IMR-90 (cell line): ENCODE measurements around the gene SDF2L1. TPM values are rescaled to one million over a fixed set of nuclear protein-coding genes. Genes with fewer than 3 reads are reported as not detected.

ENCODE experiments used
- ATAC-seq: fragments of 200-7000 bp; cut with Tn5 transposase; 2 replicates; pipeline ENCODE4 v1.9.1; 2020; ENCODE audit warnings: low read depth, mild to moderate bottlenecking, moderate library complexity
- BruUV-seq: library from RNA; stranded (reverse); fragments of 400-500 nt; replicated peaks from 2 replicates; lab custom pipeline; 2021; lab: Mats Ljungman, UMichigan
- CTCF ChIA-PET: fragments of 300-600 bp; formaldehyde crosslinking; extraction: SDS; loops from one replicate; lab custom pipeline; 2021; ENCODE audit warnings: antibody characterized with exemption; lab: Yijun Ruan, JAX
- POLR2A ChIA-PET: fragments of 300-600 bp; sonication (Branson Sonifier 250); formaldehyde crosslinking; loops from one replicate; lab custom pipeline; 2022; ENCODE audit warnings: antibody characterized with exemption; ENCODE audit not compliant: unreplicated experiment; lab: Charles Lee
- DNase-seq: peaks from one replicate; pipeline ENCODE4 v3.0.0; 2013
- H2AFZ ChIP-seq: replicated peaks from 2 replicates; pipeline ENCODE3; 2013; ENCODE audit warnings: low read length, mild to moderate bottlenecking; ENCODE audit not compliant: poor library complexity
- H2AK5ac ChIP-seq: 2 replicates; pipeline ENCODE4 v1.6.1; 2013; ENCODE audit warnings: low read depth, low read length, inconsistent platforms
- H2AK9ac ChIP-seq: replicated peaks from 2 replicates; pipeline ENCODE3; 2013; ENCODE audit warnings: mild to moderate bottlenecking, low read depth, low read length, moderate library complexity; ENCODE audit not compliant: poor library complexity
- H2BK120ac ChIP-seq: 2 replicates; pipeline ENCODE4 v1.6.1; 2013; ENCODE audit warnings: low read depth, low read length, inconsistent platforms
- H2BK15ac ChIP-seq: 3 replicates; pipeline ENCODE4 v1.6.1; 2013; ENCODE audit warnings: low read depth, low read length, inconsistent platforms
- H2BK20ac ChIP-seq: 2 replicates; pipeline ENCODE4 v1.6.1; 2013; ENCODE audit warnings: low read depth, mild to moderate bottlenecking, inconsistent platforms, low read length, moderate library complexity
- H2BK5ac ChIP-seq: 2 replicates; pipeline ENCODE4 v1.6.1; 2013; ENCODE audit warnings: mild to moderate bottlenecking, low read depth, low read length, inconsistent platforms; ENCODE audit not compliant: poor library complexity, severe bottlenecking
- H3K14ac ChIP-seq: replicated peaks from 2 replicates; pipeline ENCODE4 v1.6.1; 2013; ENCODE audit warnings: low read depth, low read length, inconsistent platforms
- H3K18ac ChIP-seq: 2 replicates; pipeline ENCODE4 v1.6.1; 2013; ENCODE audit warnings: low read depth, low read length, control low read depth
- H3K23ac ChIP-seq: 2 replicates; pipeline ENCODE4 v1.6.1; 2013; ENCODE audit warnings: low read depth, low read length, inconsistent platforms
- H3K27ac ChIP-seq: 2 replicates; pipeline ENCODE4 v1.5.1; 2013; ENCODE audit warnings: mild to moderate bottlenecking, control low read depth, low read length; ENCODE audit not compliant: insufficient read depth
- H3K27me3 ChIP-seq: 2 replicates; pipeline ENCODE4 v1.6.1; 2013; ENCODE audit warnings: low read length; ENCODE audit not compliant: control insufficient read depth, insufficient read depth
- H3K36me3 ChIP-seq: 2 replicates; pipeline ENCODE4 v1.6.1; 2013; ENCODE audit warnings: low read length, mixed read lengths; ENCODE audit not compliant: control insufficient read depth, insufficient read depth
- H3K4ac ChIP-seq: 2 replicates; pipeline ENCODE4 v1.6.1; 2013; ENCODE audit warnings: low read depth, low read length, inconsistent platforms
- H3K4me1 ChIP-seq: 2 replicates; pipeline ENCODE4 v1.6.1; 2013; ENCODE audit warnings: low read length, mixed read lengths; ENCODE audit not compliant: control insufficient read depth, insufficient read depth
- H3K4me2 ChIP-seq: 2 replicates; pipeline ENCODE4 v1.6.1; 2013; ENCODE audit warnings: low read depth, mild to moderate bottlenecking, control low read depth, low read length, moderate library complexity
- H3K4me3 ChIP-seq: 2 replicates; pipeline ENCODE4 v1.5.1; 2013; ENCODE audit warnings: low read depth, mild to moderate bottlenecking, control low read depth, low read length, moderate library complexity; ENCODE audit not compliant: insufficient read depth
- H3K56ac ChIP-seq: 2 replicates; pipeline ENCODE4 v1.6.1; 2013; ENCODE audit warnings: low read length, inconsistent platforms; ENCODE audit not compliant: insufficient read depth; ENCODE audit errors: extremely low read depth
- H3K79me1 ChIP-seq, 2 experiments: 2 replicates each; pipeline ENCODE4 v1.6.1; 2013; ENCODE audit warnings: low read length in 2 of 2, inconsistent platforms in 1 of 2, low read depth in 1 of 2
- H3K9ac ChIP-seq: 2 replicates; pipeline ENCODE4 v1.6.1; 2013; ENCODE audit warnings: low read depth, low read length, control low read depth
- H3K9me1 ChIP-seq: 2 replicates; pipeline ENCODE4 v1.6.1; 2013; ENCODE audit warnings: low read length, inconsistent platforms; ENCODE audit not compliant: insufficient read depth
- H3K9me3 ChIP-seq: 2 replicates; pipeline ENCODE4 v1.6.1; 2013; ENCODE audit warnings: low read length; ENCODE audit not compliant: control insufficient read depth, insufficient read depth
- H4K20me1 ChIP-seq: 2 replicates; pipeline ENCODE4 v1.6.1; 2013; ENCODE audit warnings: low read length, inconsistent platforms; ENCODE audit not compliant: insufficient read depth
- H4K5ac ChIP-seq: 2 replicates; pipeline ENCODE4 v1.6.1; 2013; ENCODE audit warnings: mild to moderate bottlenecking, low read depth, low read length, control low read depth
- H4K8ac ChIP-seq, 2 experiments: 2 replicates each; pipeline ENCODE4 v1.6.1; 2013; ENCODE audit warnings: low read depth in 2 of 2, low read length in 2 of 2, control low read depth in 1 of 2, inconsistent platforms in 1 of 2
- H4K91ac ChIP-seq: 2 replicates; pipeline ENCODE4 v1.6.1; 2013; ENCODE audit warnings: low read depth, low read length, inconsistent platforms; ENCODE audit not compliant: insufficient read depth
- ELK1 ChIP-seq: fragments of 150-350 bp; IDR thresholded peaks from 2 replicates; pipeline ENCODE4 v1.6.1; 2016; ENCODE audit warnings: low read depth, mild to moderate bottlenecking, low read length, moderate library complexity, borderline replicate concordance
- MAFK ChIP-seq: IDR thresholded peaks from 2 replicates; pipeline ENCODE4 v1.6.1; 2012; ENCODE audit warnings: low read depth, low read length, improper control_type of control experiment
- MAZ ChIP-seq: IDR thresholded peaks from 2 replicates; pipeline ENCODE4 v1.6.1; 2012; ENCODE audit warnings: low read depth, mild to moderate bottlenecking, low read length, improper control_type of control experiment, moderate library complexity, borderline replicate concordance
- MXI1 ChIP-seq: IDR thresholded peaks from 2 replicates; pipeline ENCODE4 v1.6.1; 2012; ENCODE audit warnings: low read depth, mild to moderate bottlenecking, low read length, moderate library complexity, borderline replicate concordance
- POLR2A ChIP-seq: IDR thresholded peaks from 2 replicates; pipeline ENCODE4 v1.6.1; 2012; ENCODE audit warnings: mild to moderate bottlenecking, low read depth, low read length
- WGBS, 2 experiments: methylation state at CpG; one replicate each; pipeline versions ENCODE4 v1.1.5 to v1.1.7; 2013; ENCODE audit warnings: missing lambda C conversion rate in 2 of 2; ENCODE audit not compliant: insufficient read length in 1 of 2; ENCODE audit errors: extremely low coverage in 2 of 2; 5-methylcytosine and 5-hydroxymethylcytosine counted together
- dilution Hi-C: fragments of 300-500 bp; cut with HindIII; formaldehyde crosslinking; loops from one replicate; pipeline ENCODE4 v1.14.3; 2018; ENCODE audit warnings: low sequenced_read_pairs; ENCODE audit not compliant: unreplicated experiment
- in situ Hi-C: fragments of 300-500 bp; cut with MboI; formaldehyde crosslinking; loops from 3 replicates; pipeline ENCODE4 v1.14.3; 2019; ENCODE audit warnings: low sequenced_read_pairs, inconsistent platforms, mixed read lengths
- intact Hi-C: fragments of 100-400 bp; cut with micrococcal nuclease; formaldehyde crosslinking; loops from 2 replicates; pipeline ENCODE4 v1.10.0; 2022
- polyA plus RNA-seq, 3 experiments: library from polyadenylated mRNA; depleted of rRNA; stranded (reverse); fragments of >200 nt; gene quantifications; 2 replicates each; pipeline ENCODE4 v1.2.3, GENCODE V29; 2012; ENCODE audit warnings: low replicate concordance in 1 of 3
- total RNA-seq: library from RNA; depleted of rRNA; stranded (reverse); fragments of >200 nt; gene quantifications from 2 replicates; pipeline ENCODE4 v1.2.3, GENCODE V29; 2012

Gene SDF2L1
- total and polyA plus RNA-seq, 2 of the 4 experiments (the other 2 are of a cell fraction), result 18.8 to 51.1 TPM

- Histone ChIP-seq H4K20me1 (peaks cover 86% of the 10 kb centered on the region), H4K8ac (no peak overlapping the region), H3K9me3 (no peaks in the 10 kb centered on the region), H3K27ac (no peak overlapping the region), H3K23ac (no peak overlapping the region), H3K9me1 (peaks cover 20% of the 10 kb centered on the region), H3K4ac (no peak overlapping the region), H3K9ac (no peak overlapping the region), H3K4me2 (no peak overlapping the region), H3K18ac (no peak overlapping the region), H2AK5ac (no peak overlapping the region), H2BK15ac (no peak overlapping the region), H2BK20ac (no peak overlapping the region), H2AK9ac (no peak overlapping the region), H3K4me3 (no peak overlapping the region), H3K14ac (no peak overlapping the region), H3K27me3 (no peaks in the 10 kb centered on the region), H3K79me1 (peaks cover 12 to 53% of the 10 kb centered on the region in 2 experiments), H4K5ac (no peak overlapping the region), H3K4me1 (0 out of 2 replicates have a peak, but pooled peaks cover 1% of the 10 kb centered on the region), H3K36me3 (peaks cover 15% of the 10 kb centered on the region), H2BK120ac (no peak overlapping the region), H3K56ac (no peak overlapping the region), H4K91ac (no peak overlapping the region), H2AFZ (no peak overlapping the region), H2BK5ac (no peak overlapping the region)
- in situ Hi-C loops (no loop called here), intact Hi-C loops (no loop called here), dilution Hi-C loops (no loop called here)
- POLR2A ChIA-PET, result no interaction called here
- CTCF ChIA-PET, result no interaction called here
- DNase-seq (no peak), ATAC-seq (no peak)
- no TSS peak for BruUV-seq
- WGBS, 2 experiments, result 100% methylated on average over 4 of the region's 6 CpGs; no CpG with 5 or more reads in 1 of the 2 experiments
- no peak for TF ChIP-seq ELK1
- no peak for TF ChIP-seq MAZ
- TF ChIP-seq POLR2A, result no peak
- TF ChIP-seq MXI1, result no peak
- no peak for TF ChIP-seq MAFK
Observed at GRCh38 chr22:21599053-21599893, 42.8 kb upstream of the SDF2L1 start.
